ENCODE results near the gene KCNJ1. TPM values are rescaled to one million over a fixed set of nuclear protein-coding genes. Genes with fewer than 3 reads are reported as not detected.
A peak's percentile ranks its signal among the peaks of the same experiment; 100 is the strongest.

The KCNJ1 gene
- total and polyA plus RNA-seq, 12 donors: 0.01 to 0.29 (median 0.13) TPM; not detected in 7

DNA sequence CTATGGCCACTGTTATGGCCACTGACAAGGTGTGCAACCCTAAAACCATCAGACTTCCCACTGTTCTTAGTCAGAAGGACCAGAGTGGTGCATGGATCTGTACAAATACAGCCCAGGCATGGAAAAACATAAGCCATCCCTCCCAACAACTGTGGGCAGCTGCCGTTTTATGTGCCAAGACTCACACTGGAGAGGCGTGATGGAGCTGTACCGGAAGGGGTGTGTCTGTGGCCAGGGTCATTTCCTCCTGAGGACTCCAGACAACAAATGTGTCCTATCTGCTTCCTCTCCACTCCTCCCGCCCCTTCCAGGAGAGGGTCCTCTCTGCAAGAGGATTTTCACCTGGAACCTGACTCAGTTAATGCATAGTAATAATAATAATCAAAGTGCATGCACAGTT, 29.5 kb downstream of the KCNJ1 start:
- no peak overlapping the region for H3K4me3 ChIP-seq
- ATAC-seq (peak in 6 of 8 donors; percentile 29 to 66 (median 42)), DNase-seq (no peak)
- peak overlapping the region in 3 of 10 donors; percentile 41 to 78 (median 59) for H3K27ac ChIP-seq
- no peaks in the 10 kb centered on the region for H3K27me3 ChIP-seq
- intact Hi-C loops (cut with DNase I): loop anchor here in 7 of 10 donors (10.0 kb wide), 7 partner anchors 63 to 663 kb away; no protein-coding TSS in a partner anchor
- no peaks in the 10 kb centered on the region for H3K36me3 ChIP-seq
- 54 to 56% methylated on average over 4 of the region's 4 CpGs for whole genome bisulfite sequencing, 2 donors
- H3K4me1 ChIP-seq: peaks cover 0 to 50% (median 25%) of the 10 kb centered on the region in 9 donors
- H3K9me3 ChIP-seq: no peaks in the 10 kb centered on the region
- no peak for TF ChIP-seq CTCF (IDR thresholded peaks at IDR 0.05)

- Histone ChIP-seq H3K4me3 (peak overlapping the region in 4 of 10 donors; percentile 18 to 25 (median 22)), H3K4me1 (peaks cover 0 to 50% (median 26%) of the 10 kb centered on the region in 9 donors), H3K27me3 (no peaks in the 10 kb centered on the region), H3K36me3 (no peaks in the 10 kb centered on the region), H3K27ac (peak overlapping the region in 9 of 10 donors; percentile 42 to 78 (median 59)), H3K9me3 (no peaks in the 10 kb centered on the region)
- peak; percentile 65 to 72 for DNase-seq
- no peak for TF ChIP-seq CTCF (IDR thresholded peaks at IDR 0.05)
- intact Hi-C loops (cut with DNase I): loop anchor here in 7 of 10 donors (10.0 kb wide), 7 partner anchors 61 to 661 kb away; no protein-coding TSS in a partner anchor
- WGBS, 2 donors: 10 to 15% methylated on average over 16 of the region's 16 CpGs
- ATAC-seq: peak; percentile 70 to 88 (median 82)
Observed at GRCh38 chr11:128835741-128836430, 31.2 kb downstream of the KCNJ1 start.

GRCh38 chr11:128834157-128834556, 32.9 kb downstream of the KCNJ1 start:
- intact Hi-C loops (cut with DNase I): loop anchor here (5.0 to 10.0 kb wide), 16 partner anchors 57 to 677 kb away; partner anchors contain the start of gene FLI1 (in 1 of the 10)
- Histone ChIP-seq H3K36me3 (no peaks in the 10 kb centered on the region), H3K4me1 (peaks cover 0 to 60% (median 33%) of the 10 kb centered on the region in 9 donors), H3K9me3 (no peaks in the 10 kb centered on the region), H3K27ac (peak overlapping the region in 1 of 10 donors; percentile 78), H3K4me3 (no peak overlapping the region), H3K27me3 (no peaks in the 10 kb centered on the region)
- ATAC-seq (no peak), DNase-seq (no peak)
- WGBS, 2 donors: 89 to 92% methylated on average over 2 of the region's 2 CpGs
- no peak for TF ChIP-seq CTCF (IDR thresholded peaks at IDR 0.05)

- peaks cover 0 to 59% (median 33%) of the 10 kb centered on the region in 9 donors for H3K4me1 ChIP-seq
- no peaks in the 10 kb centered on the region for H3K36me3 ChIP-seq
- no peak overlapping the region for H3K4me3 ChIP-seq
- TF ChIP-seq CTCF (IDR thresholded peaks at IDR 0.05): no peak
- H3K27me3 ChIP-seq: no peaks in the 10 kb centered on the region
- no peaks in the 10 kb centered on the region for H3K9me3 ChIP-seq
- WGBS, 2 donors: 73 to 74% methylated on average over 3 of the region's 3 CpGs
- ATAC-seq (no peak), DNase-seq (no peak)
- H3K27ac ChIP-seq: no peak overlapping the region
- intact Hi-C loops (cut with DNase I): loop anchor here (2.0 to 10.0 kb wide), 17 partner anchors 55 to 675 kb away; partner anchors contain the start of gene FLI1 (in 1 of the 10)
Observed at GRCh38 chr11:128832121-128832497, 35.0 kb downstream of the KCNJ1 start.

All from heart right ventricle (tissue), 16 donors.